GM12878 (cell line): Measurements from ENCODE around the gene SIX1. TPM values are rescaled to one million over a fixed set of nuclear protein-coding genes. Genes with fewer than 3 reads are reported as not detected.

ENCODE experiments used
- ATAC-seq: fragments of 200-7000 bp; cut with Tn5 transposase; 3 replicates; pipeline ENCODE4 v1.9.1; 2020; ENCODE audit warnings: mild to moderate bottlenecking, moderate library complexity
- BruUV-seq: library from RNA; stranded (reverse); fragments of 400-500 nt; replicated peaks from 2 replicates; lab custom pipeline; 2021; lab: Mats Ljungman, UMichigan
- CTCF ChIA-PET: fragments of 300-600 bp; sonication (Branson Sonifier 250); formaldehyde crosslinking; extraction: SDS; loops from one replicate; lab custom pipeline; 2021; ENCODE audit warnings: inconsistent platforms; lab: Yijun Ruan, JAX
- POLR2A ChIA-PET: fragments of 350-600 bp; formaldehyde crosslinking; extraction: SDS; loops from one replicate; lab custom pipeline; 2021; ENCODE audit warnings: inconsistent platforms; lab: Charles Lee
- RAD21 ChIA-PET: fragments of 300-600 bp; sonication (Branson Sonifier 250); formaldehyde crosslinking; loops from one replicate; lab custom pipeline; 2023; ENCODE audit warnings: antibody characterized with exemption; ENCODE audit not compliant: unreplicated experiment; lab: Charles Lee
- SMC1A ChIA-PET: fragments of 300-600 bp; sonication (Branson Sonifier 250); formaldehyde crosslinking; loops from one replicate; lab custom pipeline; 2023; ENCODE audit not compliant: unreplicated experiment, uncharacterized antibody; lab: Charles Lee
- DNase-seq: peaks from one replicate; pipeline ENCODE4 v3.0.0-alpha.2; 2011; ENCODE audit warnings: low read depth, low spot score
- FAIRE-seq: peaks from 3 replicates; lab custom pipeline; 2011; peaks lifted over from hg19 to GRCh38; lab: Jason Lieb, UNC
- H2AFZ ChIP-seq: 2 replicates; pipeline ENCODE4 v1.6.0; 2011; ENCODE audit warnings: low read depth, low read length, control low read depth; ENCODE audit not compliant: control insufficient read depth
- H3K27ac ChIP-seq: 2 replicates; pipeline ENCODE4 v1.5.1; 2011; ENCODE audit warnings: control low read depth; ENCODE audit not compliant: control insufficient read depth, insufficient read depth
- H3K27me3 ChIP-seq, 2 experiments: replicated peaks in 1 of 2; 2 replicates each; pipeline versions ENCODE4 v1.6.0 to v1.6.1; 2011; ENCODE audit warnings: low read length in 1 of 2; ENCODE audit not compliant: control insufficient read depth in 2 of 2, insufficient read depth in 2 of 2
- H3K36me3 ChIP-seq, 2 experiments: 2 replicates each; pipeline ENCODE4 v1.5.1; 2011; ENCODE audit warnings: low read length in 1 of 2; ENCODE audit not compliant: control insufficient read depth in 2 of 2, insufficient read depth in 2 of 2
- H3K4me1 ChIP-seq: 2 replicates; pipeline ENCODE4 v1.6.1; 2011; ENCODE audit warnings: mild to moderate bottlenecking, low read length, moderate library complexity, mixed read lengths; ENCODE audit not compliant: control insufficient read depth, insufficient read depth
- H3K4me2 ChIP-seq: 2 replicates; pipeline ENCODE4 v1.6.0; 2011; ENCODE audit warnings: control low read depth; ENCODE audit not compliant: control insufficient read depth, insufficient read depth
- H3K4me3 ChIP-seq: fragments of 200-600 bp; sonication (generic); 2 replicates; pipeline ENCODE4 v1.5.1; 2016
- H3K79me2 ChIP-seq: 2 replicates; pipeline ENCODE4 v1.6.0; 2011; ENCODE audit warnings: low read length; ENCODE audit not compliant: control insufficient read depth, insufficient read depth
- H3K9ac ChIP-seq: 2 replicates; pipeline ENCODE4 v1.8.0; 2011; ENCODE audit warnings: low read length, control low read depth, mixed read lengths; ENCODE audit not compliant: control insufficient read depth, insufficient read depth
- H3K9me3 ChIP-seq: replicated peaks from 3 replicates; pipeline ENCODE4 v1.5.1; 2011; ENCODE audit warnings: mild to moderate bottlenecking, low read length; ENCODE audit not compliant: control insufficient read depth, insufficient read depth
- H4K20me1 ChIP-seq: 2 replicates; pipeline ENCODE4 v1.6.0; 2011; ENCODE audit not compliant: control insufficient read depth, insufficient read depth
- ATF2 ChIP-seq: IDR thresholded peaks from 2 replicates; pipeline ENCODE4 v1.6.1; 2012; ENCODE audit warnings: low read length, inconsistent platforms
- CHD4 ChIP-seq: fragments of 200-600 bp; sonication (generic); IDR thresholded peaks from 2 replicates; pipeline ENCODE4 v1.6.1; 2016; ENCODE audit warnings: mild to moderate bottlenecking
- EZH2 ChIP-seq: IDR thresholded peaks from 2 replicates; pipeline ENCODE4 v1.6.1; 2012; ENCODE audit warnings: low read depth, mild to moderate bottlenecking, control low read depth, inconsistent platforms, low read length, borderline replicate concordance; ENCODE audit not compliant: control insufficient read depth
- IKZF1 ChIP-seq: fragments of 450-650 bp; conservative IDR thresholded peaks from 2 replicates; pipeline ENCODE4 v1.6.1; 2017; ENCODE audit warnings: antibody characterized with exemption, mild to moderate bottlenecking
- MLLT1 ChIP-seq: fragments of 450-650 bp; IDR thresholded peaks from 2 replicates; pipeline ENCODE4 v1.6.1; 2016; ENCODE audit warnings: mild to moderate bottlenecking
- MYB ChIP-seq: fragments of 150-350 bp; IDR thresholded peaks from 2 replicates; pipeline ENCODE4 v1.6.1; 2014; ENCODE audit warnings: mild to moderate bottlenecking, low read depth, low read length, borderline replicate concordance
- NR2F1 ChIP-seq: fragments of 450-650 bp; conservative IDR thresholded peaks from 2 replicates; pipeline ENCODE4 v1.6.1; 2017; ENCODE audit warnings: mild to moderate bottlenecking
- PAX5 ChIP-seq: IDR thresholded peaks from 2 replicates; pipeline ENCODE4 v1.6.1; 2011; ENCODE audit warnings: low read depth, low read length, borderline replicate concordance
- PRDM15 ChIP-seq: fragments of 450-650 bp; formaldehyde crosslinking; IDR thresholded peaks from 2 replicates; pipeline ENCODE4 v1.4.0; 2020; ENCODE audit warnings: mild to moderate bottlenecking, moderate library complexity
- ZNF384 ChIP-seq: IDR thresholded peaks from 2 replicates; pipeline ENCODE4 v1.6.1; 2012; ENCODE audit warnings: low read depth, mild to moderate bottlenecking, low read length, improper control_type of control experiment, borderline replicate concordance
- WGBS: methylation state at CpG from one replicate; pipeline ENCODE4 v1.1.6; 2016; ENCODE audit warnings: low lambda C conversion rate; ENCODE audit not compliant: insufficient replicate concordance, insufficient coverage; ENCODE audit errors: missing lambda C conversion rate; 5-methylcytosine and 5-hydroxymethylcytosine counted together
- in situ Hi-C: fragments of 300-500 bp; cut with MboI; formaldehyde crosslinking; loops from 9 replicates; pipeline ENCODE4 v1.14.3; 2018; ENCODE audit warnings: mixed read lengths
- intact Hi-C: fragments of 100-400 bp; cut with micrococcal nuclease; formaldehyde crosslinking; loops from one replicate; pipeline ENCODE4 v1.14.2; 2022; ENCODE audit not compliant: unreplicated experiment
- polyA plus RNA-seq, 11 experiments: library from polyadenylated mRNA; depleted of rRNA in 4 of 11; unstranded in 6 of 11; stranded (reverse) in 5 of 11; fragments of >200 nt; fragmentation: Nextera tagmentation in 4 of 11; fragmentation: Illumina TruSeq in 1 of 11; extraction: Ambion mirVana in 4 of 11; extraction: Trizol in 1 of 11; gene quantifications; 1 replicate in 1 of 11; 2 replicates in 10 of 11; pipeline versions ENCODE4 v1.2.1 to v1.2.3, GENCODE V29; 2011 to 2016; ENCODE audit warnings: inconsistent platforms in 2 of 11, missing spikeins in 2 of 11, low read depth in 1 of 11
- total RNA-seq, 4 experiments: library from RNA; depleted of rRNA in 3 of 4; stranded (reverse); fragments of >200 nt in 3 of 4; fragmentation: Illumina TruSeq in 1 of 4; extraction: Trizol in 1 of 4; gene quantifications; 2 replicates each; pipeline versions ENCODE4 v1.2.1 to v1.2.3, GENCODE V29; 2013 to 2021

The SIX1 gene
- total and polyA plus RNA-seq, 10 of the 15 experiments (the other 5 are each of a cell fraction or from before 2014, with no cell fraction given): 0.03 to 0.06 (median 0.05) TPM; not detected in 5

- TF ChIP-seq PRDM15 (CRISPR knock-in tag): no peak
- no peak for TF ChIP-seq ZNF384
- no peak for TF ChIP-seq MYB
- no peak for TF ChIP-seq ATF2
- TF ChIP-seq PAX5: no peak
- no peak for TF ChIP-seq CHD4
These were observed 5.1 kb upstream of the SIX1 start (continued) for GRCh38 chr14:60654334-60654821.

- ChIA-PET SMC1A (no interaction called here), POLR2A (no interaction called here)
- peaks cover 16 to 46% of the 10 kb centered on the region in 2 experiments for H3K27me3 ChIP-seq
- in situ Hi-C loops: no loop called here
- no peak overlapping the region for H3K4me2 ChIP-seq
- H3K4me3 ChIP-seq: no peak overlapping the region
- DNase-seq: no peak
- no peaks in the 10 kb centered on the region for H3K36me3 ChIP-seq
- TF ChIP-seq IKZF1: no peak
- 0 out of 2 replicates have a peak, but pooled peaks have one; percentile 22 for TF ChIP-seq EZH2
- no peak for TF ChIP-seq MLLT1
- TF ChIP-seq NR2F1: no peak
- TF ChIP-seq, all 136 proteins: peak for 1
- Histone ChIP-seq H3K9ac (no peak overlapping the region), H2AFZ (no peak overlapping the region), H3K27ac (no peak overlapping the region), H3K79me2 (no peaks in the 10 kb centered on the region), H3K9me3 (no peaks in the 10 kb centered on the region; the same call in 1 of the 3 replicates), H3K4me1 (peaks cover 9% of the 10 kb centered on the region), H4K20me1 (no peaks in the 10 kb centered on the region)
- WGBS: 27% methylated on average over 14 of the region's 14 CpGs
- CTCF ChIA-PET: interaction anchor here (0.9 to 1.5 kb wide), 3 partner anchors 29 to 372 kb away, joined by 3 to 4 read pairs (median 3); no protein-coding TSS in a partner anchor
- RAD21 ChIA-PET: no interaction called here
- FAIRE-seq: no peak
- ATAC-seq: no peak
- intact Hi-C loops: no loop called here
- BruUV-seq: no TSS peak
These were observed 4.5 kb upstream of the SIX1 start for GRCh38 chr14:60653701-60654161.
